CD1c-positive myeloid dendritic cell (primary cell): Measurements from ENCODE around the gene TRIB2.

Experiments used
- DNase-seq: peaks from one replicate; pipeline ENCODE4 v3.0.0-alpha.2; 2016; ENCODE audit errors: extremely low spot score

TRIB2 gene

GRCh38 chr2:12742891-12743290, 26.2 kb downstream of the TRIB2 start:
- DNase-seq, result no peak

GRCh38 chr2:12750166-12750905, 33.6 kb downstream of the TRIB2 start:
- no peak for DNase-seq

- DNase-seq, result no peak
Observed at GRCh38 chr2:12754643-12755042, 37.9 kb downstream of the TRIB2 start.

GRCh38 chr2:12755384-12755783, 38.6 kb downstream of the TRIB2 start:
- no peak for DNase-seq

- no peak for DNase-seq
Observed at GRCh38 chr2:12759248-12759647, 42.5 kb downstream of the TRIB2 start.

GRCh38 chr2:12761104-12761503, 44.4 kb downstream of the TRIB2 start:
- no peak for DNase-seq

- no peak for DNase-seq
Observed at GRCh38 chr2:12762337-12762736, 45.6 kb downstream of the TRIB2 start.

- no peak for DNase-seq
Observed at GRCh38 chr2:12762976-12763375, 46.2 kb downstream of the TRIB2 start.

- DNase-seq, result no peak
Observed at GRCh38 chr2:12763486-12763885, 46.8 kb downstream of the TRIB2 start.

- DNase-seq, result no peak
Observed at GRCh38 chr2:12764075-12764730, 47.5 kb downstream of the TRIB2 start.

GRCh38 chr2:12764849-12765605, 48.3 kb downstream of the TRIB2 start:
- no peak for DNase-seq

GRCh38 chr2:12766421-12766879, 49.7 kb downstream of the TRIB2 start:
- no peak for DNase-seq

- DNase-seq, result no peak
Observed at GRCh38 chr2:12767541-12767940, 50.8 kb downstream of the TRIB2 start.

- no peak for DNase-seq
Observed at GRCh38 chr2:12767996-12768624, 51.4 kb downstream of the TRIB2 start.

- DNase-seq, result peak; percentile 32
Observed at GRCh38 chr2:12769492-12770105, 52.9 kb downstream of the TRIB2 start.

GRCh38 chr2:12770300-12770968, 53.7 kb downstream of the TRIB2 start:
- no peak for DNase-seq

- DNase-seq, result no peak
Observed at GRCh38 chr2:12771154-12771553, 54.4 kb downstream of the TRIB2 start.

GRCh38 chr2:12773586-12774394, 57.1 kb downstream of the TRIB2 start:
- DNase-seq, result no peak

- DNase-seq, result no peak
Observed at GRCh38 chr2:12774395-12774727, 57.6 kb downstream of the TRIB2 start.

GRCh38 chr2:12776521-12776961, 59.8 kb downstream of the TRIB2 start:
- DNase-seq, result no peak
